ENCODE results near the gene CDHR2.

DNA sequence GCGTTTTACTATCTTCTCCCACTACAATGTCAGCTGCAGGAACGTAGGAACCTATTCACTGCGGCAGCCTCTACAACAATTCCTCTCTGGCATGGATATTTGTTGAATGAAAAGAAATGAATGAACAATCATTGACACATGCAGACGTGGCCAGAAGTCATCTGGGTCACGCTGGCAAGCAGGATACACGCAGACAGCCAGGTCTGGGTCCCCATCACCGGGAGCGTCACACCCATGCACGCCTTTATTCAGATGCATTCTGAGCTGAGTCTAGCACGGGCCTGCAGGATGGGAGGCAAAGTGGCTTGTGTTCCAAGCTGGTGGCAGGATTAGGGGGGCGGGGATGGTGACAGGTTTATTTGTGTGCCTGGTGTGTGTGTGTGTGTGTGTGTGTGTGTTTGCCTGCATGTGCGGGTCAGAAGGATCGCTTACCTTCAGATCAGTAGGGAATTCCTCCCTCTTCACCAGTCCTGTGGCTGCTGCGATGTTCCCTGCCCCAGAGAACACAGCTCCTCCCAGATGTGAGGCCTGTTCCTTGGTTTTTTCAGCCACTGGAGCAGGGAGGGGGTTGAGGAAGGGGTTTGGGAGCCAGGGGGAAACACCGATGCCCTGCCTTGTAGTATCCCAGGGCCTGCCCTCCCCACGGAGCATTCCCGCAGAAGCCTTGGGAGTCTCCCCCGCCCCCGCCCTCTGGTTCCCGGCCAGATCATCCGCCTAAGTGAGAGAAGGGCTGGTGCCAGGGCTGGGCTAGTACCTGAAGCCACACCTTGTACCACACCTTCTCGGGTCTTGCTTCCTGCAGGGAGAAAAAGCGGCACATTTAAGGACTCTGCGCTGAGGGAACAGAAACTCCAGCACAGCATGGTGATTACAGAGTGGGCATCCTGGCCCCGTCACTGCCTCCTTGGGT lies 77.1 kb downstream of the CDHR2 start:
- TF ChIP-seq, protein P1, sequence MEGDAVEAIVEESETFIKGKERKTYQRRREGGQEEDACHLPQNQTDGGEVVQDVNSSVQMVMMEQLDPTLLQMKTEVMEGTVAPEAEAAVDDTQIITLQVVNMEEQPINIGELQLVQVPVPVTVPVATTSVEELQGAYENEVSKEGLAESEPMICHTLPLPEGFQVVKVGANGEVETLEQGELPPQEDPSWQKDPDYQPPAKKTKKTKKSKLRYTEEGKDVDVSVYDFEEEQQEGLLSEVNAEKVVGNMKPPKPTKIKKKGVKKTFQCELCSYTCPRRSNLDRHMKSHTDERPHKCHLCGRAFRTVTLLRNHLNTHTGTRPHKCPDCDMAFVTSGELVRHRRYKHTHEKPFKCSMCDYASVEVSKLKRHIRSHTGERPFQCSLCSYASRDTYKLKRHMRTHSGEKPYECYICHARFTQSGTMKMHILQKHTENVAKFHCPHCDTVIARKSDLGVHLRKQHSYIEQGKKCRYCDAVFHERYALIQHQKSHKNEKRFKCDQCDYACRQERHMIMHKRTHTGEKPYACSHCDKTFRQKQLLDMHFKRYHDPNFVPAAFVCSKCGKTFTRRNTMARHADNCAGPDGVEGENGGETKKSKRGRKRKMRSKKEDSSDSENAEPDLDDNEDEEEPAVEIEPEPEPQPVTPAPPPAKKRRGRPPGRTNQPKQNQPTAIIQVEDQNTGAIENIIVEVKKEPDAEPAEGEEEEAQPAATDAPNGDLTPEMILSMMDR (IDR thresholded peaks at IDR 0.05; ENCODE audit: insufficient read depth, low read length) = no peak
- TF ChIP-seq, protein P2, sequence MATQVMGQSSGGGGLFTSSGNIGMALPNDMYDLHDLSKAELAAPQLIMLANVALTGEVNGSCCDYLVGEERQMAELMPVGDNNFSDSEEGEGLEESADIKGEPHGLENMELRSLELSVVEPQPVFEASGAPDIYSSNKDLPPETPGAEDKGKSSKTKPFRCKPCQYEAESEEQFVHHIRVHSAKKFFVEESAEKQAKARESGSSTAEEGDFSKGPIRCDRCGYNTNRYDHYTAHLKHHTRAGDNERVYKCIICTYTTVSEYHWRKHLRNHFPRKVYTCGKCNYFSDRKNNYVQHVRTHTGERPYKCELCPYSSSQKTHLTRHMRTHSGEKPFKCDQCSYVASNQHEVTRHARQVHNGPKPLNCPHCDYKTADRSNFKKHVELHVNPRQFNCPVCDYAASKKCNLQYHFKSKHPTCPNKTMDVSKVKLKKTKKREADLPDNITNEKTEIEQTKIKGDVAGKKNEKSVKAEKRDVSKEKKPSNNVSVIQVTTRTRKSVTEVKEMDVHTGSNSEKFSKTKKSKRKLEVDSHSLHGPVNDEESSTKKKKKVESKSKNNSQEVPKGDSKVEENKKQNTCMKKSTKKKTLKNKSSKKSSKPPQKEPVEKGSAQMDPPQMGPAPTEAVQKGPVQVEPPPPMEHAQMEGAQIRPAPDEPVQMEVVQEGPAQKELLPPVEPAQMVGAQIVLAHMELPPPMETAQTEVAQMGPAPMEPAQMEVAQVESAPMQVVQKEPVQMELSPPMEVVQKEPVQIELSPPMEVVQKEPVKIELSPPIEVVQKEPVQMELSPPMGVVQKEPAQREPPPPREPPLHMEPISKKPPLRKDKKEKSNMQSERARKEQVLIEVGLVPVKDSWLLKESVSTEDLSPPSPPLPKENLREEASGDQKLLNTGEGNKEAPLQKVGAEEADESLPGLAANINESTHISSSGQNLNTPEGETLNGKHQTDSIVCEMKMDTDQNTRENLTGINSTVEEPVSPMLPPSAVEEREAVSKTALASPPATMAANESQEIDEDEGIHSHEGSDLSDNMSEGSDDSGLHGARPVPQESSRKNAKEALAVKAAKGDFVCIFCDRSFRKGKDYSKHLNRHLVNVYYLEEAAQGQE (IDR thresholded peaks at IDR 0.05; ENCODE audit: insufficient replicate concordance, low read depth) = no peak
- TF ChIP-seq POLR2AphosphoS5 (IDR thresholded peaks at IDR 0.05; ENCODE audit: low read depth) = no peak
- no peak for TF ChIP-seq GABPA (IDR thresholded peaks at IDR 0.05; ENCODE audit: low read depth)
- no peak for TF ChIP-seq SPI1 (IDR thresholded peaks at IDR 0.05; ENCODE audit: borderline replicate concordance, low read depth)
